ENCODE data around the gene HNRNPA3. TPM values are rescaled to one million over a fixed set of nuclear protein-coding genes. Genes with fewer than 3 reads are reported as not detected.
A peak's percentile ranks its signal among the peaks of the same experiment; 100 is the strongest.

HNRNPA3 gene
- total and polyA plus RNA-seq, 2 of the 13 experiments (the other 11 are each of a cell fraction or from before 2014, with no cell fraction given) = 73.3 to 97.7 TPM

DNA sequence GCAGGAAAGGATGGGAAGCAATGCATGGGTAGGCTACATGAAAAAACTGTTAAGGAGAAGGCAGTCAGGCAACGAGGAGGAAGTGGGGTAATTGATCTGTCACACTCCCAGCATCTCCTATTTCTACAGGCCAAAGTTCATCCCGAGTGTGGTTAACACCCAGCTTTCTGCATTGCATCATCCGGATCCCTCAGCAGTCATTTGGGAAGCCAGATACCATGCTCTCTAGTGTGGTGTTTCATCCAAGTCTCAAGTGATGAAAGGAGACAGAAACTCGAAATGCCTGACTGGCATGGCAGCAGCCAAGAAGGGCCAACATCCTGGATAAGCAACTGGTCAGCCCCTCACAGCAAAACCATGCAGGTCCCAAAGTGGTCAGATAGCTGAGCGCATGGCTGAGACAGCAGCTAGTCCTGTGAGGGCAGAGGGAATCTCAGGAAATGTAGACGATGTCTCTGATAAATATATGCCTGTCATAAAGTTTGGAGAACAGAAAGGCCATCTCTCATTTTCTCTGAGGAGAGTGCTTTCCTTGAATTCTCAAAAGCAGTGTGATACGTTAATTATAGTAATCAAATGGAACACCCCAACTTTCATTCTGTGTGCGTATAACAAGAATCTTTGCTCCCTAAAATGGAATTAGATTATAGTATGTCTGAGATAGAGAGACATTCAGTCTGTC lies 24.8 kb upstream of the HNRNPA3 start (continued):
- TF ChIP-seq NCOA2 (CRISPR knock-in tag; IDR thresholded peaks at IDR 0.05) (peak; percentile 93), ZNF749 (CRISPR knock-in tag; IDR thresholded peaks at IDR 0.05; ENCODE audit: borderline replicate concordance) (peak; percentile 65; the same call in 1 of the 2 replicates), ELF1 (CRISPR knock-in tag; IDR thresholded peaks at IDR 0.05) (peak; percentile 76), THAP11 (CRISPR knock-in tag; IDR thresholded peaks at IDR 0.05) (peak; percentile 87), MED1 (CRISPR knock-in tag; IDR thresholded peaks at IDR 0.05) (peak; percentile 98), KLF9 (CRISPR knock-in tag; IDR thresholded peaks at IDR 0.05; ENCODE audit: low read depth) (peak; percentile 85; the same call in 1 of the 2 replicates), KDM6A (CRISPR knock-in tag; IDR thresholded peaks at IDR 0.05; ENCODE audit: low read depth) (peak; percentile 92), KLF11 (CRISPR knock-in tag; IDR thresholded peaks at IDR 0.05) (peak; percentile 90), MED13 (CRISPR knock-in tag; IDR thresholded peaks at IDR 0.05) (no peak), NRL (CRISPR knock-in tag; IDR thresholded peaks at IDR 0.05; ENCODE audit: borderline replicate concordance) (no peak), ZNF614 (CRISPR knock-in tag; IDR thresholded peaks at IDR 0.05; ENCODE audit: borderline replicate concordance) (peak; percentile 100), HNRNPH1 (optimal IDR thresholded peaks at IDR 0.05; ENCODE audit: low read depth, low read length) (no peak), DR1 (CRISPR knock-in tag; IDR thresholded peaks at IDR 0.05) (no peak), ZNF746 (CRISPR knock-in tag; IDR thresholded peaks at IDR 0.05) (peak; percentile 49; the same call in 1 of the 2 replicates), ZNF629 (CRISPR knock-in tag; conservative IDR thresholded peaks at IDR 0.05) (no peak), RARA (CRISPR knock-in tag; IDR thresholded peaks at IDR 0.05) (peak; percentile 96), KDM5B (CRISPR knock-in tag; IDR thresholded peaks at IDR 0.05; ENCODE audit: borderline replicate concordance) (peak; percentile 66; the same call in 1 of the 2 replicates), CERS6 (CRISPR knock-in tag; IDR thresholded peaks at IDR 0.05) (no peak), SP5 (CRISPR knock-in tag; IDR thresholded peaks at IDR 0.05; ENCODE audit: borderline replicate concordance, low read depth) (peak; percentile 72)
- TF ChIP-seq, protein P1, sequence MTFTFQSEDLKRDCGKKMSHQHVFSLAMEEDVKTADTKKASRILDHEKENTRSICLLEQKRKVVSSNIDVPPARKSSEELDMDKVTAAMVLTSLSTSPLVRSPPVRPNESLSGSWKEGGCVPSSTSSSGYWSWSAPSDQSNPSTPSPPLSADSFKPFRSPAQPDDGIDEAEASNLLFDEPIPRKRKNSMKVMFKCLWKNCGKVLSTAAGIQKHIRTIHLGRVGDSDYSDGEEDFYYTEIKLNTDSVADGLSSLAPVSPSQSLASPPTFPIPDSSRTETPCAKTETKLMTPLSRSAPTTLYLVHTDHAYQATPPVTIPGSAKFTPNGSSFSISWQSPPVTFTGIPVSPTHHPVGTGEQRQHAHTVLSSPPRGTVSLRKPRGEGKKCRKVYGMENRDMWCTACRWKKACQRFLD (CRISPR knock-in tag; IDR thresholded peaks at IDR 0.05; ENCODE audit: borderline replicate concordance) = no peak
- TF ChIP-seq, protein P2, sequence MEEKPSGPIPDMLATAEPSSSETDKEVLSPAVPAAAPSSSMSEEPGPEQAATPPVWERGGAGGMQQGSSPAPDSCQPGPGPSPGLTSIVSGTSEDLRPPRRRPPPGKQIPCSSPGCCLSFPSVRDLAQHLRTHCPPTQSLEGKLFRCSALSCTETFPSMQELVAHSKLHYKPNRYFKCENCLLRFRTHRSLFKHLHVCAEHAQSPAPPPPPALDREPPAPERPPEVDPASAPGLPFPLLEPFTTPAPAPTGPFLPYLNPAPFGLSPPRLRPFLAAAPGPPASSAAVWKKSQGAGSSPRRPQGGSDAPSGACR (CRISPR knock-in tag; IDR thresholded peaks at IDR 0.05) = peak; percentile 89

Measured in HepG2 (cell line).